HEK293 (cell line): ENCODE data around the gene CLIC3.

Experiments
- BCL11B ChIP-seq: fragments of 450-650 bp; formaldehyde crosslinking; IDR thresholded peaks from 2 replicates; pipeline ENCODE4 v1.5.1; 2016; ENCODE audit warnings: low read depth, missing biosample characterization, missing genetic modification characterization
- EGR2 ChIP-seq: fragments of 450-650 bp; formaldehyde crosslinking; IDR thresholded peaks from 2 replicates; pipeline ENCODE4 v1.5.1; 2016; ENCODE audit warnings: low read depth, missing biosample characterization, missing genetic modification characterization
- KLF1 ChIP-seq: fragments of 450-650 bp; formaldehyde crosslinking; IDR thresholded peaks from 2 replicates; pipeline ENCODE4 v1.5.1; 2016; ENCODE audit warnings: missing biosample characterization, missing genetic modification characterization
- KLF10 ChIP-seq: fragments of 450-650 bp; IDR thresholded peaks from 2 replicates; pipeline ENCODE4 v1.5.1; 2018; ENCODE audit warnings: missing biosample characterization, mild to moderate bottlenecking, missing genetic modification characterization
- KLF7 ChIP-seq: fragments of 450-650 bp; formaldehyde crosslinking; IDR thresholded peaks from 2 replicates; pipeline ENCODE4 v1.5.1; 2016; ENCODE audit warnings: missing biosample characterization, missing genetic modification characterization, borderline replicate concordance
- KLF8 ChIP-seq: fragments of 450-650 bp; formaldehyde crosslinking; IDR thresholded peaks from 2 replicates; pipeline ENCODE4 v1.5.1; 2016; ENCODE audit warnings: missing biosample characterization, missing genetic modification characterization
- OSR2 ChIP-seq: fragments of 450-650 bp; formaldehyde crosslinking; IDR thresholded peaks from 2 replicates; pipeline ENCODE4 v1.5.1; 2016; ENCODE audit warnings: missing biosample characterization, missing genetic modification characterization
- OVOL3 ChIP-seq: fragments of 450-650 bp; formaldehyde crosslinking; IDR thresholded peaks from 2 replicates; pipeline ENCODE4 v1.5.1; 2016; ENCODE audit warnings: missing biosample characterization, missing genetic modification characterization
- PRDM10 ChIP-seq: fragments of 450-650 bp; formaldehyde crosslinking; IDR thresholded peaks from 2 replicates; pipeline ENCODE4 v1.5.1; 2016; ENCODE audit warnings: missing biosample characterization, missing genetic modification characterization
- PRDM4 ChIP-seq: fragments of 450-650 bp; formaldehyde crosslinking; IDR thresholded peaks from 2 replicates; pipeline ENCODE4 v1.5.1; 2017; ENCODE audit warnings: missing biosample characterization, missing genetic modification characterization
- SP7 ChIP-seq: fragments of 450-650 bp; formaldehyde crosslinking; IDR thresholded peaks from 2 replicates; pipeline ENCODE4 v1.5.1; 2016; ENCODE audit warnings: missing biosample characterization, missing genetic modification characterization
- TRIM28 ChIP-seq: IDR thresholded peaks from 2 replicates; pipeline ENCODE4 v1.6.1; 2011; ENCODE audit warnings: low read length, control low read depth, borderline replicate concordance
- WT1 ChIP-seq: fragments of 450-650 bp; formaldehyde crosslinking; IDR thresholded peaks from 2 replicates; pipeline ENCODE4 v1.5.1; 2016; ENCODE audit warnings: missing biosample characterization, missing genetic modification characterization
- YY1 ChIP-seq: fragments of 450-650 bp; formaldehyde crosslinking; IDR thresholded peaks from 2 replicates; pipeline ENCODE4 v1.5.1; 2018; ENCODE audit warnings: missing biosample characterization, missing genetic modification characterization
- ZBTB1 ChIP-seq: fragments of 450-650 bp; formaldehyde crosslinking; IDR thresholded peaks from 2 replicates; pipeline ENCODE4 v1.5.1; 2016; ENCODE audit warnings: missing biosample characterization, missing genetic modification characterization
- ZEB2 ChIP-seq: fragments of 450-650 bp; formaldehyde crosslinking; IDR thresholded peaks from 2 replicates; pipeline ENCODE4 v1.5.1; 2016; ENCODE audit warnings: missing biosample characterization, missing genetic modification characterization
- ZNF132 ChIP-seq: fragments of 450-650 bp; formaldehyde crosslinking; IDR thresholded peaks from 2 replicates; pipeline ENCODE4 v1.5.1; 2017; ENCODE audit warnings: missing biosample characterization, missing genetic modification characterization, borderline replicate concordance
- ZNF184 ChIP-seq: fragments of 450-650 bp; IDR thresholded peaks from 2 replicates; pipeline ENCODE4 v1.5.1; 2018; ENCODE audit warnings: missing biosample characterization, mild to moderate bottlenecking, missing genetic modification characterization
- ZNF292 ChIP-seq: fragments of 450-650 bp; formaldehyde crosslinking; IDR thresholded peaks from 2 replicates; pipeline ENCODE4 v1.5.1; 2016; ENCODE audit warnings: low read depth, missing biosample characterization, missing genetic modification characterization, borderline replicate concordance
- ZNF302 ChIP-seq: fragments of 450-650 bp; formaldehyde crosslinking; IDR thresholded peaks from 2 replicates; pipeline ENCODE4 v1.5.1; 2016; ENCODE audit warnings: missing biosample characterization, missing genetic modification characterization, low read depth
- ZNF341 ChIP-seq: fragments of 450-650 bp; formaldehyde crosslinking; IDR thresholded peaks from 2 replicates; pipeline ENCODE4; 2016; ENCODE audit warnings: low read depth, missing biosample characterization, missing genetic modification characterization
- ZNF37A ChIP-seq: fragments of 450-650 bp; IDR thresholded peaks from 2 replicates; pipeline ENCODE4 v1.5.1; 2018; ENCODE audit warnings: missing biosample characterization, missing genetic modification characterization
- ZNF394 ChIP-seq: fragments of 450-650 bp; formaldehyde crosslinking; IDR thresholded peaks from 2 replicates; pipeline ENCODE4 v1.5.1; 2016; ENCODE audit warnings: missing biosample characterization, missing genetic modification characterization, mild to moderate bottlenecking, moderate library complexity, borderline replicate concordance
- ZNF514 ChIP-seq: fragments of 450-650 bp; formaldehyde crosslinking; IDR thresholded peaks from 2 replicates; pipeline ENCODE4 v1.5.1; 2016; ENCODE audit warnings: missing biosample characterization, missing genetic modification characterization
- ZNF529 ChIP-seq: fragments of 450-650 bp; formaldehyde crosslinking; IDR thresholded peaks from 2 replicates; pipeline ENCODE4 v1.5.1; 2017; ENCODE audit warnings: missing genetic modification characterization, missing biosample characterization; ENCODE audit not compliant: insufficient replicate concordance
- ZNF658 ChIP-seq: fragments of 450-650 bp; formaldehyde crosslinking; IDR thresholded peaks from 2 replicates; pipeline ENCODE4; 2016; ENCODE audit warnings: missing biosample characterization, missing genetic modification characterization
- ZNF664 ChIP-seq: fragments of 450-650 bp; formaldehyde crosslinking; IDR thresholded peaks from 2 replicates; pipeline ENCODE4 v1.5.1; 2016; ENCODE audit warnings: missing biosample characterization, missing genetic modification characterization
- ZNF792 ChIP-seq: fragments of 450-650 bp; formaldehyde crosslinking; IDR thresholded peaks from 2 replicates; pipeline ENCODE4 v1.5.1; 2016; ENCODE audit warnings: missing biosample characterization, missing genetic modification characterization
- ZSCAN16 ChIP-seq: fragments of 450-650 bp; formaldehyde crosslinking; IDR thresholded peaks from 2 replicates; pipeline ENCODE4 v1.5.1; 2016; ENCODE audit warnings: missing biosample characterization, missing genetic modification characterization
- ZSCAN30 ChIP-seq: fragments of 450-650 bp; IDR thresholded peaks from 2 replicates; pipeline ENCODE4 v1.5.1; 2018; ENCODE audit warnings: missing biosample characterization, mild to moderate bottlenecking, missing genetic modification characterization, moderate library complexity
- TF ChIP-seq, protein P1 (sequence below): IDR thresholded peaks from 2 replicates; pipeline ENCODE4 v1.6.1; 2011; ENCODE audit warnings: mild to moderate bottlenecking, low read depth, low read length, borderline replicate concordance
- TF ChIP-seq, protein P2 (sequence below): fragments of 450-650 bp; formaldehyde crosslinking; IDR thresholded peaks from 2 replicates; pipeline ENCODE4 v1.5.1; 2016; ENCODE audit warnings: missing biosample characterization, missing genetic modification characterization, borderline replicate concordance

The CLIC3 gene

DNA sequence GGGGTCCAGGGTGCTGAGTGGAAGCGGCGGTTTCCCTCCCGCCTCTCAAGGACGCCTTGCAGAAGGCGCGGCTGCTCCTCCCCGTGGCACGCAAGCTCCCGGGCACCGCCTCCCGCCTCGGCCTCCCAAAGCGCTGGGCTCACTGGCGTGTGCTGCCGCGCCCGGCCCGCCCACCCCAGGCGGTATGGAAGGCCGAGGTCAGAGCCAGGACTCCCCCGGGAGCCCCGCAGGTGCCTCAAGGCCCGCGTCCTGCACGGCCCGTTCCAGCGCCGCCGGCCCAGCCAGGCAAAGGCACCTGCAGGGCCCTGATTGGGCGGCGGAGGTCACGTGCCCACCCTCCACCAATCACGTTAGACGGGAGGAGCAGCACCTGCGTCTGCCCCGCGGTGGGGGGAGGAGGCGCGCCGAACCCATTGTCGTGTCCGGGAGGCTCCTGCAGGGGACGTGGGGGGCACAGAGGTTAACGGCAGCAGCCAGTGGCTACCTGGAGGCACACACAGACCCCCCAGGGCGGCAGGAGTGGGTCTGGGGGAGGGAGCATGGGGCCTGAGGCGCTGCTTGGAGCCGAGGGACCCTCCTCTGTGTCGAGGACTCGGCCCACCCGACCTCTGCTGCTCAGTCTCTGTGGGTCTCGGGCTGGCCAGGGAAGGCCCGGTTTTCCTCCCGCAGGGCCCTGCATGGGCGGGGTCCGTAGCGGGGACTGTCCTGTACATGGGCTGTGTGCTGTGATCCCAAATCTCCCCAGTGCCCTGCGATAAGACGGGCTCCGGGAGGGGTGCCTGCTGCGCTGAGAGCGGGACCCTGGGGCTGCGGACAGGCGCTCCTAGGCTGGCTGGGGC lies 46.3 kb downstream of the CLIC3 start (continued):
- TF ChIP-seq, protein P1, sequence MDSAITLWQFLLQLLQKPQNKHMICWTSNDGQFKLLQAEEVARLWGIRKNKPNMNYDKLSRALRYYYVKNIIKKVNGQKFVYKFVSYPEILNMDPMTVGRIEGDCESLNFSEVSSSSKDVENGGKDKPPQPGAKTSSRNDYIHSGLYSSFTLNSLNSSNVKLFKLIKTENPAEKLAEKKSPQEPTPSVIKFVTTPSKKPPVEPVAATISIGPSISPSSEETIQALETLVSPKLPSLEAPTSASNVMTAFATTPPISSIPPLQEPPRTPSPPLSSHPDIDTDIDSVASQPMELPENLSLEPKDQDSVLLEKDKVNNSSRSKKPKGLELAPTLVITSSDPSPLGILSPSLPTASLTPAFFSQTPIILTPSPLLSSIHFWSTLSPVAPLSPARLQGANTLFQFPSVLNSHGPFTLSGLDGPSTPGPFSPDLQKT: no peak
- no peak for TF ChIP-seq ZSCAN16 (tag by site-specific recombination)
- TF ChIP-seq PRDM10: peak; percentile 86
- no peak for TF ChIP-seq ZNF529 (tag by site-specific recombination)
- TF ChIP-seq ZNF302 (tag by site-specific recombination): no peak
- TF ChIP-seq YY1 (tag by site-specific recombination): no peak
- TF ChIP-seq ZBTB1 (tag by site-specific recombination): no peak
- no peak for TF ChIP-seq ZNF792 (tag by site-specific recombination)
- TF ChIP-seq EGR2 (tag by site-specific recombination): peak; percentile 24
- TF ChIP-seq ZNF394 (tag by site-specific recombination): peak; percentile 67; the same call in 1 of the 2 replicates
- TF ChIP-seq ZNF664: no peak
- no peak for TF ChIP-seq ZNF658
- no peak; the same call in 1 of the 2 replicates for TF ChIP-seq KLF7 (tag by site-specific recombination)
- 0 out of 2 replicates have a peak, but pooled peaks have one; percentile 43 for TF ChIP-seq OVOL3
- no peak for TF ChIP-seq ZNF37A (tag by site-specific recombination)
- peak; percentile 76 for TF ChIP-seq SP7 (tag by site-specific recombination)
- peak; percentile 44; the same call in 1 of the 2 replicates for TF ChIP-seq KLF10 (tag by site-specific recombination)
- TF ChIP-seq TRIM28: no peak
- TF ChIP-seq ZNF184 (tag by site-specific recombination): no peak
- TF ChIP-seq OSR2 (tag by site-specific recombination): peak; percentile 78
- TF ChIP-seq, protein P2, sequence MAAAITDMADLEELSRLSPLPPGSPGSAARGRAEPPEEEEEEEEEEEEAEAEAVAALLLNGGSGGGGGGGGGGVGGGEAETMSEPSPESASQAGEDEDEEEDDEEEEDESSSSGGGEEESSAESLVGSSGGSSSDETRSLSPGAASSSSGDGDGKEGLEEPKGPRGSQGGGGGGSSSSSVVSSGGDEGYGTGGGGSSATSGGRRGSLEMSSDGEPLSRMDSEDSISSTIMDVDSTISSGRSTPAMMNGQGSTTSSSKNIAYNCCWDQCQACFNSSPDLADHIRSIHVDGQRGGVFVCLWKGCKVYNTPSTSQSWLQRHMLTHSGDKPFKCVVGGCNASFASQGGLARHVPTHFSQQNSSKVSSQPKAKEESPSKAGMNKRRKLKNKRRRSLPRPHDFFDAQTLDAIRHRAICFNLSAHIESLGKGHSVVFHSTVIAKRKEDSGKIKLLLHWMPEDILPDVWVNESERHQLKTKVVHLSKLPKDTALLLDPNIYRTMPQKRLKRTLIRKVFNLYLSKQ (tag by site-specific recombination): no peak
- TF ChIP-seq ZNF132 (tag by site-specific recombination): no peak
- TF ChIP-seq ZSCAN30 (tag by site-specific recombination): peak; percentile 10; the same call in 1 of the 2 replicates
- TF ChIP-seq KLF8 (tag by site-specific recombination): peak; percentile 82; the same call in 1 of the 2 replicates
- TF ChIP-seq WT1 (tag by site-specific recombination): peak; percentile 22; the same call in 1 of the 2 replicates
- peak; percentile 99 for TF ChIP-seq ZNF341 (tag by site-specific recombination)
- TF ChIP-seq ZNF514 (tag by site-specific recombination): no peak
- 0 out of 2 replicates have a peak, but pooled peaks have one; percentile 27 for TF ChIP-seq PRDM4 (tag by site-specific recombination)
- peak; percentile 75; the same call in 1 of the 2 replicates for TF ChIP-seq ZEB2
- TF ChIP-seq BCL11B (tag by site-specific recombination): peak; percentile 70; the same call in 1 of the 2 replicates
- no peak for TF ChIP-seq ZNF292 (tag by site-specific recombination)
- TF ChIP-seq KLF1: peak; percentile 98
